H1 (cell line): Measurements from ENCODE around the gene CDC42EP1. TPM values are rescaled to one million over a fixed set of nuclear protein-coding genes. Genes with fewer than 3 reads are reported as not detected.

Experiments
- CTCF ChIA-PET: fragments of 300-600 bp; sonication (Branson Sonifier 250); formaldehyde crosslinking; loops from one replicate; lab custom pipeline; 2021; ENCODE audit not compliant: partially characterized antibody; lab: Charles Lee
- POLR2A ChIA-PET: fragments of 300-600 bp; sonication (Branson Sonifier 250); formaldehyde crosslinking; loops from one replicate; lab custom pipeline; 2021; ENCODE audit warnings: inconsistent platforms; ENCODE audit not compliant: partially characterized antibody; lab: Charles Lee
- DNase-seq, 2 experiments: peaks; one replicate each; pipeline versions ENCODE4 v3.0.0 to v3.0.0-alpha.2; 2010 to 2022; ENCODE audit warnings: low spot score in 2 of 2, low read depth in 1 of 2, mixed read lengths in 1 of 2
- FAIRE-seq: peaks from 2 replicates; lab custom pipeline; 2011; peaks lifted over from hg19 to GRCh38; lab: Jason Lieb, UNC
- H2AFZ ChIP-seq: 2 replicates; pipeline ENCODE4 v1.8.1; 2012; ENCODE audit warnings: low read length, inconsistent platforms
- H2AK5ac ChIP-seq: 2 replicates; pipeline ENCODE4 v1.6.1; 2013; ENCODE audit warnings: low read depth, low read length
- H2BK120ac ChIP-seq: replicated peaks from 2 replicates; pipeline ENCODE3; 2013; ENCODE audit warnings: low read depth, low read length, inconsistent platforms
- H2BK12ac ChIP-seq: 2 replicates; pipeline ENCODE4 v1.6.1; 2013; ENCODE audit warnings: low read depth, low read length
- H2BK15ac ChIP-seq: 2 replicates; pipeline ENCODE4 v1.6.1; 2013; ENCODE audit warnings: low read length
- H2BK20ac ChIP-seq: 2 replicates; pipeline ENCODE4 v1.6.1; 2013; ENCODE audit warnings: low read length
- H2BK5ac ChIP-seq: 2 replicates; pipeline ENCODE4 v1.6.1; 2013; ENCODE audit warnings: low read depth, low read length
- H3K14ac ChIP-seq: 2 replicates; pipeline ENCODE4 v1.6.1; 2013; ENCODE audit warnings: inconsistent platforms; ENCODE audit not compliant: insufficient read length
- H3K18ac ChIP-seq: 2 replicates; pipeline ENCODE4 v1.6.1; 2013; ENCODE audit warnings: low read length; ENCODE audit errors: extremely low read depth
- H3K23ac ChIP-seq: 2 replicates; pipeline ENCODE4 v1.6.1; 2013; ENCODE audit warnings: inconsistent platforms; ENCODE audit not compliant: insufficient read length
- H3K23me2 ChIP-seq: 2 replicates; pipeline ENCODE4 v1.6.1; 2013; ENCODE audit warnings: low read depth, low read length
- H3K27ac ChIP-seq: 2 replicates; pipeline ENCODE4 v1.6.1; 2011; ENCODE audit warnings: low read depth, low read length, inconsistent platforms
- H3K27me3 ChIP-seq, 4 experiments: replicated peaks in 1 of 4; 1 replicate in 1 of 4; 2 replicates in 3 of 4; pipeline versions ENCODE4 v1.6.1 to v1.8.1; 2011 to 2013; ENCODE audit warnings: low read length in 3 of 4, mild to moderate bottlenecking in 3 of 4, inconsistent platforms in 2 of 4, mixed read lengths in 2 of 4, moderate library complexity in 1 of 4; ENCODE audit not compliant: control insufficient read depth in 3 of 4, insufficient read depth in 3 of 4; ENCODE audit errors: extremely low read depth in 1 of 4
- H3K36me3 ChIP-seq, 4 experiments: 2 replicates each; pipeline versions ENCODE4 v1.6.1 to v1.8.1; 2011 to 2013; ENCODE audit warnings: mild to moderate bottlenecking in 4 of 4, low read length in 3 of 4, moderate library complexity in 2 of 4, control low read depth in 1 of 4, inconsistent platforms in 1 of 4; ENCODE audit not compliant: insufficient read depth in 4 of 4, control insufficient read depth in 2 of 4
- H3K4ac ChIP-seq: replicated peaks from 2 replicates; pipeline ENCODE3; 2013; ENCODE audit warnings: low read length, low read depth, mixed read lengths, inconsistent platforms; ENCODE audit not compliant: insufficient read length
- H3K4me1 ChIP-seq, 4 experiments: replicated peaks in 1 of 4; 1 replicate in 1 of 4; 2 replicates in 3 of 4; pipeline versions ENCODE4 v1.6.1 to v1.8.1; 2011 to 2013; ENCODE audit warnings: low read length in 3 of 4, inconsistent platforms in 2 of 4, mixed read lengths in 1 of 4; ENCODE audit not compliant: insufficient read depth in 4 of 4, control insufficient read depth in 3 of 4
- H3K4me2 ChIP-seq, 2 experiments: 2 replicates each; pipeline versions ENCODE4 v1.6.1 to v1.8.1; 2011 to 2013; ENCODE audit warnings: low read depth in 2 of 2, low read length in 2 of 2, control low read depth in 1 of 2, inconsistent platforms in 1 of 2, mild to moderate bottlenecking in 1 of 2; ENCODE audit not compliant: insufficient read depth in 1 of 2
- H3K4me3 ChIP-seq, 4 experiments: fragments of 200-600, 300-600 bp in 1 of 4; sonication (generic), shearing (Covaris generic), sonication (Bioruptor Twin) in 1 of 4; 2 replicates each; pipeline versions ENCODE4 v1.5.1 to v1.8.1; 2011 to 2016; ENCODE audit warnings: low read length in 4 of 4, low read depth in 3 of 4, control low read depth in 2 of 4, inconsistent platforms in 2 of 4, mild to moderate bottlenecking in 2 of 4, mixed read lengths in 1 of 4, moderate library complexity in 1 of 4; ENCODE audit not compliant: insufficient read depth in 2 of 4; ENCODE audit errors: extremely low read depth in 1 of 4
- H3K56ac ChIP-seq: replicated peaks from 2 replicates; pipeline ENCODE3; 2013; ENCODE audit warnings: low read depth, mild to moderate bottlenecking, mixed read lengths, low read length, inconsistent platforms; ENCODE audit not compliant: insufficient read length
- H3K79me1 ChIP-seq: 2 replicates; pipeline ENCODE4 v1.6.1; 2013; ENCODE audit warnings: low read depth, low read length, control low read depth
- H3K79me2 ChIP-seq, 2 experiments: 2 replicates each; pipeline versions ENCODE4 v1.6.1 to v1.8.1; 2012 to 2013; ENCODE audit warnings: low read length in 2 of 2, mild to moderate bottlenecking in 2 of 2, inconsistent platforms in 1 of 2; ENCODE audit not compliant: insufficient read depth in 2 of 2, control insufficient read depth in 1 of 2
- H3K9ac ChIP-seq, 4 experiments: replicated peaks in 1 of 4; 1 replicate in 1 of 4; 2 replicates in 3 of 4; pipeline versions ENCODE4 v1.6.1 to v1.8.1; 2011 to 2013; ENCODE audit warnings: low read depth in 3 of 4, low read length in 3 of 4, control low read depth in 2 of 4, mild to moderate bottlenecking in 2 of 4, moderate library complexity in 2 of 4, inconsistent platforms in 1 of 4; ENCODE audit errors: extremely low read depth in 1 of 4
- H3K9me3 ChIP-seq, 2 experiments: 2 replicates each; pipeline versions ENCODE4 v1.6.1 to v1.8.1; 2012 to 2013; ENCODE audit warnings: mild to moderate bottlenecking in 2 of 2, moderate library complexity in 2 of 2, control low read depth in 1 of 2, inconsistent platforms in 1 of 2, low read depth in 1 of 2, low read length in 1 of 2, mixed read lengths in 1 of 2; ENCODE audit not compliant: insufficient read depth in 2 of 2
- H4K20me1 ChIP-seq, 2 experiments: replicated peaks in 1 of 2; 2 replicates each; pipeline versions ENCODE3 to v1.8.1; 2011 to 2013; ENCODE audit warnings: inconsistent platforms in 2 of 2, low read length in 2 of 2, mild to moderate bottlenecking in 1 of 2; ENCODE audit not compliant: insufficient read depth in 2 of 2, control insufficient read depth in 1 of 2
- H4K5ac ChIP-seq: 2 replicates; pipeline ENCODE4 v1.6.1; 2013; ENCODE audit warnings: low read length, low read depth, mixed read lengths, inconsistent platforms; ENCODE audit not compliant: insufficient read length
- H4K8ac ChIP-seq: 2 replicates; pipeline ENCODE4 v1.8.0; 2013; ENCODE audit warnings: mild to moderate bottlenecking, moderate library complexity, low read length, inconsistent platforms; ENCODE audit not compliant: insufficient read depth; ENCODE audit errors: extremely low read depth
- H4K91ac ChIP-seq: replicated peaks from 2 replicates; pipeline ENCODE3; 2013; ENCODE audit warnings: low read length, mixed read lengths, inconsistent platforms; ENCODE audit not compliant: insufficient read length
- ASH2L ChIP-seq: fragments of 200-600, 300-600 bp; sonication (generic); IDR thresholded peaks from one replicate; pipeline ENCODE4 v1.7.1; 2017; ENCODE audit warnings: low read length
- BACH1 ChIP-seq: IDR thresholded peaks from 2 replicates; pipeline ENCODE4 v1.6.1; 2012; ENCODE audit warnings: low read length, improper control_type of control experiment
- BCL11A ChIP-seq, 2 experiments: IDR thresholded peaks; one replicate each; pipeline ENCODE4 v1.6.1; 2011; ENCODE audit warnings: low read depth in 2 of 2, low read length in 2 of 2, mild to moderate bottlenecking in 2 of 2
- CBX5 ChIP-seq: fragments of 300-800, 300-1000 bp; sonication (generic); IDR thresholded peaks from 2 replicates; pipeline ENCODE4 v1.7.1; 2016; ENCODE audit warnings: antibody characterized with exemption, low read length, low read depth
- EGR1 ChIP-seq: IDR thresholded peaks from 2 replicates; pipeline ENCODE4 v1.6.1; 2011; ENCODE audit warnings: low read depth, low read length, borderline replicate concordance
- KDM1A ChIP-seq: fragments of 200-600, 300-600 bp; sonication (generic); IDR thresholded peaks from 2 replicates; pipeline ENCODE4 v1.7.1; 2016; ENCODE audit warnings: mild to moderate bottlenecking, low read length, borderline replicate concordance
- MAFK ChIP-seq: IDR thresholded peaks from 2 replicates; pipeline ENCODE4 v1.6.1; 2012; ENCODE audit warnings: low read depth, mild to moderate bottlenecking, improper control_type of control experiment, low read length
- RXRA ChIP-seq: IDR thresholded peaks from 2 replicates; pipeline ENCODE4 v1.6.1; 2011; ENCODE audit warnings: low read depth, mild to moderate bottlenecking, low read length, moderate library complexity; ENCODE audit not compliant: insufficient read depth
- SIN3A ChIP-seq, 2 experiments: IDR thresholded peaks in 1 of 2; conservative IDR thresholded peaks in 1 of 2; 2 replicates each; pipeline ENCODE4 v1.6.1; 2011 to 2012; ENCODE audit warnings: low read length in 2 of 2, improper control_type of control experiment in 1 of 2, low read depth in 1 of 2, mild to moderate bottlenecking in 1 of 2
- SP2 ChIP-seq: IDR thresholded peaks from 2 replicates; pipeline ENCODE4 v1.6.1; 2012; ENCODE audit warnings: mild to moderate bottlenecking, low read length, inconsistent platforms
- SP4 ChIP-seq: IDR thresholded peaks from 2 replicates; pipeline ENCODE4 v1.6.1; 2012; ENCODE audit warnings: low read length, inconsistent platforms
- TAF1 ChIP-seq: IDR thresholded peaks from 2 replicates; pipeline ENCODE4 v1.6.1; 2011; ENCODE audit warnings: mild to moderate bottlenecking, low read depth, low read length
- TCF12 ChIP-seq: IDR thresholded peaks from 2 replicates; pipeline ENCODE4 v1.6.1; 2011; ENCODE audit warnings: low read depth, mild to moderate bottlenecking, low read length
- TEAD4 ChIP-seq: IDR thresholded peaks from 2 replicates; pipeline ENCODE4 v1.6.1; 2012; ENCODE audit warnings: low read depth, low read length, inconsistent platforms, mixed read lengths
- WGBS, 2 experiments: shearing (Covaris generic) in 1 of 2; methylation state at CpG; one replicate each; pipeline versions ENCODE4 v1.1.6 to v1.1.7; 2013 to 2015; ENCODE audit warnings: low lambda C conversion rate in 2 of 2, mixed read lengths in 2 of 2, inconsistent platforms in 1 of 2, low coverage in 1 of 2, missing lambda C conversion rate in 1 of 2; ENCODE audit not compliant: insufficient replicate concordance in 2 of 2, insufficient coverage in 1 of 2, insufficient read length in 1 of 2; ENCODE audit errors: extremely low coverage in 1 of 2, missing lambda C conversion rate in 1 of 2; 5-methylcytosine and 5-hydroxymethylcytosine counted together
- polyA plus RNA-seq, 7 experiments: library from polyadenylated mRNA; depleted of rRNA in 3 of 7; stranded (reverse) in 5 of 7; unstranded in 2 of 7; fragments of >200 nt in 5 of 7; fragments of 200-250 nt in 2 of 7; gene quantifications; 1 replicate in 5 of 7; 2 replicates in 1 of 7; 4 replicates in 1 of 7; pipeline versions ENCODE4 v1.2.1 to v1.2.3, GENCODE V29; 2011 to 2013; ENCODE audit warnings: missing spikeins in 2 of 7, mixed read lengths in 2 of 7
- total RNA-seq: library from RNA; stranded (reverse); fragmentation: NEBNext Ultra II Directional; extraction: Animal tissue kit (Norgen Biotek cat#: 25700); gene quantifications from 2 replicates; pipeline ENCODE4 v1.2.1, GENCODE V29; 2021

CDC42EP1 gene
- total and polyA plus RNA-seq, 2 of the 8 experiments (the other 6 are each of a cell fraction or from before 2014, with no cell fraction given) = 8.3 to 11.2 TPM

DNA sequence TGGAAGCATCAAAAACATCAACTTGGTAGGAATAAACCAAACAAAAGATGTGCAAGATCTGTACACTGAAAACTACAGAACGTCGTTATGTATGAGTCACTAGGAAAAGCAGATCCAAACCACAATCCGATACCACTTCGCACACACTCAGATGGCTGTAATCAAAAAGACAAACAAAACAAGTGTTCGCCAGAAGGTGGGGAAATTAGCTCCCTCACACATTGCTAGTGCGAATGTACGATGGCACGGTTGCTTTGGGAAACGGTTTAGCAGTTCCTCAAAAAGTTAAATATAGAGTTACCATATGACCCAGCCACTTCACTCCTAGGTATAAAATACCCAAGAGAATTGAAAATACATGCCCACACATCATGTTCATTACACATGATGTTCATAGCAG lies 26.3 kb upstream of the CDC42EP1 start:
- no peak overlapping the region for H2BK20ac ChIP-seq
- no peak overlapping the region for H3K18ac ChIP-seq
- WGBS, 2 experiments = 92% methylated on average over 9 of the region's 9 CpGs; no CpG with 5 or more reads in 1 of the 2 experiments
- no peak overlapping the region for H4K5ac ChIP-seq
- no peak overlapping the region for H2BK15ac ChIP-seq
- no peak overlapping the region for H3K9ac ChIP-seq
- H3K4me3 ChIP-seq = no peak overlapping the region
- H3K4me1 ChIP-seq = peaks cover 0 to 3% (median 0%) of the 10 kb centered on the region in 4 experiments; a peak in 1 of 7 replicates
- ChIA-PET CTCF (interaction anchor here (0.9 to 1.8 kb wide), 4 partner anchors 10 to 34 kb away, joined by 3 to 8 read pairs (median 4); no protein-coding TSS in a partner anchor), POLR2A (no interaction called here)
- TF ChIP-seq SP2 (no peak), TCF12 (no peak), ASH2L (no peak), BACH1 (no peak), KDM1A (no peak), SP4 (no peak), BCL11A (IDR thresholded peaks at IDR 0.05; ENCODE audit: low read depth in 2 of 2, low read length in 2 of 2) (no peak), TEAD4 (no peak), TAF1 (no peak), SIN3A (conservative IDR thresholded peaks at IDR 0.05 in 1 of 2, IDR thresholded peaks at IDR 0.05 in 1 of 2; ENCODE audit: low read depth in 1 of 2, low read length in 2 of 2) (no peak), RXRA (no peak), CBX5 (no peak), EGR1 (no peak), MAFK (no peak)
- H3K56ac ChIP-seq = no peak overlapping the region
- no peak overlapping the region for H3K23ac ChIP-seq
- peaks cover 0 to 1% of the 10 kb centered on the region in 2 experiments for H4K20me1 ChIP-seq
- H2BK5ac ChIP-seq = no peak overlapping the region
- no peak overlapping the region for H3K4me2 ChIP-seq
- no peak overlapping the region for H2AK5ac ChIP-seq
- H3K14ac ChIP-seq = no peak overlapping the region
- H4K91ac ChIP-seq = no peak overlapping the region
- H3K4ac ChIP-seq = no peak overlapping the region
- DNase-seq = no peak
- H3K27ac ChIP-seq = no peak overlapping the region
- no peak overlapping the region for H2BK12ac ChIP-seq
- H2BK120ac ChIP-seq = no peak overlapping the region
- H2AFZ ChIP-seq = no peak overlapping the region
- H4K8ac ChIP-seq = no peak overlapping the region
- H3K23me2 ChIP-seq = no peaks in the 10 kb centered on the region
- H3K79me1 ChIP-seq = no peaks in the 10 kb centered on the region
- no peaks in the 10 kb centered on the region for H3K27me3 ChIP-seq
- FAIRE-seq = no peak
- no peaks in the 10 kb centered on the region for H3K9me3 ChIP-seq
- no peaks in the 10 kb centered on the region for H3K36me3 ChIP-seq
- H3K79me2 ChIP-seq = no peaks in the 10 kb centered on the region
